Uterus (tissue), 2 donors: ENCODE results near the gene ADGRG7.

Source experiments
- POLR2A ChIP-seq, 2 donors: fragments of 450-650 bp; IDR thresholded peaks; one replicate each; pipeline ENCODE4 v1.6.1; 2016; ENCODE audit warnings: antibody characterized with exemption in 2 of 2, mild to moderate bottlenecking in 1 of 2, moderate library complexity in 1 of 2
- TF ChIP-seq, protein P1 (sequence below), 4 experiments: fragments of 200-600 bp in 2 of 4; fragments of 450-650 bp in 2 of 4; sonication (generic) in 2 of 4; IDR thresholded peaks; one replicate each; pipeline ENCODE4 v1.5.1; 2016 to 2019; ENCODE audit warnings: antibody characterized with exemption in 4 of 4, mild to moderate bottlenecking in 2 of 4, moderate library complexity in 1 of 4

GRCh38 chr3:100647657-100648056 lies 38.3 kb downstream of the ADGRG7 start:
- TF ChIP-seq, protein P1, sequence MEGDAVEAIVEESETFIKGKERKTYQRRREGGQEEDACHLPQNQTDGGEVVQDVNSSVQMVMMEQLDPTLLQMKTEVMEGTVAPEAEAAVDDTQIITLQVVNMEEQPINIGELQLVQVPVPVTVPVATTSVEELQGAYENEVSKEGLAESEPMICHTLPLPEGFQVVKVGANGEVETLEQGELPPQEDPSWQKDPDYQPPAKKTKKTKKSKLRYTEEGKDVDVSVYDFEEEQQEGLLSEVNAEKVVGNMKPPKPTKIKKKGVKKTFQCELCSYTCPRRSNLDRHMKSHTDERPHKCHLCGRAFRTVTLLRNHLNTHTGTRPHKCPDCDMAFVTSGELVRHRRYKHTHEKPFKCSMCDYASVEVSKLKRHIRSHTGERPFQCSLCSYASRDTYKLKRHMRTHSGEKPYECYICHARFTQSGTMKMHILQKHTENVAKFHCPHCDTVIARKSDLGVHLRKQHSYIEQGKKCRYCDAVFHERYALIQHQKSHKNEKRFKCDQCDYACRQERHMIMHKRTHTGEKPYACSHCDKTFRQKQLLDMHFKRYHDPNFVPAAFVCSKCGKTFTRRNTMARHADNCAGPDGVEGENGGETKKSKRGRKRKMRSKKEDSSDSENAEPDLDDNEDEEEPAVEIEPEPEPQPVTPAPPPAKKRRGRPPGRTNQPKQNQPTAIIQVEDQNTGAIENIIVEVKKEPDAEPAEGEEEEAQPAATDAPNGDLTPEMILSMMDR (IDR thresholded peaks at IDR 0.05): no peak
- TF ChIP-seq POLR2A (IDR thresholded peaks at IDR 0.05): no peak
